Fibroblast of mammary gland (primary cell): ENCODE results near the gene JAKMIP2.

Experiments
- DNase-seq: peaks from one replicate; pipeline ENCODE4 v3.0.0-alpha.2; 2010; ENCODE audit warnings: low read depth
- H3K4me3 ChIP-seq: 2 replicates; pipeline ENCODE4 v1.5.1; 2011; ENCODE audit warnings: low read depth, mild to moderate bottlenecking, low read length, moderate library complexity; ENCODE audit not compliant: control insufficient read depth
- TF ChIP-seq, protein P1 (sequence below): conservative IDR thresholded peaks from 2 replicates; pipeline ENCODE4 v1.5.1; 2011; ENCODE audit warnings: low read depth, low read length, inconsistent platforms; ENCODE audit not compliant: control insufficient read depth, insufficient read depth

Gene JAKMIP2

DNA sequence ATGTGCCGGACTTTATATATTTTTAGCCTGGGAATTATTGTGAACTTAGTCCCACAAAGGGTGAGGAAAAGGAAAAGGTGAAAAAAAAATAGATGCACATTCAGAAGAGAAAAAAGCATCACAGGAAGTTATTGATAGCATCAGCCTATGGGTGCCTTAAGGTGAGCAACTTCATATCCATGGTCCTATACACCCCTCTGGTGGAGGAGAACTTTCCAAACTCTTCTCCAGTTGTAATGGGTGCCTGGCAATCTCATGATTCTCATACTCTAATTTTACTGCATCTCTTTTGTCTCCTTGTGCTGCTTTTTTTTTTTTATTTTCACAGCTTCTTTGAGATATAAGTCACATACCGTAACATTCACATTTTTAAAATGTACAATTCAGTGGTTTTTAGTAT is 107.4 kb downstream of the JAKMIP2 start:
- DNase-seq: no peak
- H3K4me3 ChIP-seq: no peak overlapping the region
- TF ChIP-seq, protein P1, sequence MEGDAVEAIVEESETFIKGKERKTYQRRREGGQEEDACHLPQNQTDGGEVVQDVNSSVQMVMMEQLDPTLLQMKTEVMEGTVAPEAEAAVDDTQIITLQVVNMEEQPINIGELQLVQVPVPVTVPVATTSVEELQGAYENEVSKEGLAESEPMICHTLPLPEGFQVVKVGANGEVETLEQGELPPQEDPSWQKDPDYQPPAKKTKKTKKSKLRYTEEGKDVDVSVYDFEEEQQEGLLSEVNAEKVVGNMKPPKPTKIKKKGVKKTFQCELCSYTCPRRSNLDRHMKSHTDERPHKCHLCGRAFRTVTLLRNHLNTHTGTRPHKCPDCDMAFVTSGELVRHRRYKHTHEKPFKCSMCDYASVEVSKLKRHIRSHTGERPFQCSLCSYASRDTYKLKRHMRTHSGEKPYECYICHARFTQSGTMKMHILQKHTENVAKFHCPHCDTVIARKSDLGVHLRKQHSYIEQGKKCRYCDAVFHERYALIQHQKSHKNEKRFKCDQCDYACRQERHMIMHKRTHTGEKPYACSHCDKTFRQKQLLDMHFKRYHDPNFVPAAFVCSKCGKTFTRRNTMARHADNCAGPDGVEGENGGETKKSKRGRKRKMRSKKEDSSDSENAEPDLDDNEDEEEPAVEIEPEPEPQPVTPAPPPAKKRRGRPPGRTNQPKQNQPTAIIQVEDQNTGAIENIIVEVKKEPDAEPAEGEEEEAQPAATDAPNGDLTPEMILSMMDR: no peak

DNA sequence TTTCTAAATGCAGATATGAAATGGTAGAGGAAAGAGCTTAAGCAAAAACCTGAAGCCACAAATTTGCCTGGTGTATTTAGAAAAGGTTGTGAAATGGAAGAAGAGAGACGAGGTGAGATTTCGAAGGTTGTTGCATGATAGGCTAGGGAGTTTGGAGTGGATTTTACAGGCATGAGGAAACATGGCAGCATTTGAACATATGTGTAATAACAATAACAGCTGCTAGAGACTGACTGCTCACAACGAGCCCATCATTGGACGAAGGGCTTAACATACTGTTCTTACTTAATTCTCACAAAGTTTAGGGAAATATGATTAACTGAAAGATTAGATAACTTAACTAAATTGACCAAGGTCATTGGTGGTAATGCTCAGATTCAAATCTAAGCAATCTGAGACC is 108.1 kb downstream of the JAKMIP2 start:
- DNase-seq: no peak
- TF ChIP-seq, protein P1: no peak

DNA sequence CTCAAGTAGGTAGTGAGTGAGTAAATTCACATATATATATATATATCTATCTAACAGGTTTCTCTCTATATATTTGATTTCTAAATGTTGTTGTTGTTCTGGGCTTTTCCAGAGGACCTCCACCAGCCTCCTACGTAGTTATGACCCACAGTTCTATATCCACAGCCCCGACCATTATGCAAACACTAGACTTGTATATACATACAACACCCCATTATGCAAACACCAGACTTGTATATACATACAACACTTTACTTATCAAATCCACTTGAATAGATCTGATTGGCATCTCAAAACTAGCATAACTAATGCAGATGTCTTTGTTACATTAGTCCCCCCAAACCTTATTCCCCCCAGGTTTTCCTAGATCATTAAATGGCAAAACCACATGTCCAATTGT is 108.7 kb downstream of the JAKMIP2 start:
- no peak for DNase-seq
- TF ChIP-seq, protein P1: no peak
- no peak overlapping the region for H3K4me3 ChIP-seq

More for the DNA sequence above, 108.1 kb downstream of the JAKMIP2 start:
- no peak overlapping the region for H3K4me3 ChIP-seq

DNA sequence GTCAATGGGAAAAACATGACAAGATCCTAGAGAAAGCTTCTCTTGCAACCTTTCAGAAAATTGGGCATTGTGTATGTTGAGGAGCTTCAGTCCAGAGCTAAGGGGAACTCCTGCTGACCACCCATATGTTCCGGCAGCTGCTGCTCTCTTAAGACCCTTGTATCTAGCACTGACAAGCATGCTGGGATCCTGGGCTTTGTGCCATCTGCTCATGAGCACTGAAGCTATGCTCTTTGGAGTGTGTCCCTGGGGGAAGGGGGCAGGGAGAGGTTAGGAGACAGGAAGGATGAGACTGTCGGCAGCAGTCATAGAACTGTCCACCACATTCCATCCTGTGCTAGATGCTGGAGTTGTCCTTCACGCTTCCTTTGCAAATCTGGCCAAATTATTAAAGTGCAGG is 109.3 kb downstream of the JAKMIP2 start:
- no peak overlapping the region for H3K4me3 ChIP-seq
- DNase-seq: no peak
- TF ChIP-seq, protein P1: no peak

- no peak overlapping the region for H3K4me3 ChIP-seq
- TF ChIP-seq, protein P1: no peak
- no peak for DNase-seq
Observed at GRCh38 chr5:147671365-147671764, 111.2 kb downstream of the JAKMIP2 start.

DNA sequence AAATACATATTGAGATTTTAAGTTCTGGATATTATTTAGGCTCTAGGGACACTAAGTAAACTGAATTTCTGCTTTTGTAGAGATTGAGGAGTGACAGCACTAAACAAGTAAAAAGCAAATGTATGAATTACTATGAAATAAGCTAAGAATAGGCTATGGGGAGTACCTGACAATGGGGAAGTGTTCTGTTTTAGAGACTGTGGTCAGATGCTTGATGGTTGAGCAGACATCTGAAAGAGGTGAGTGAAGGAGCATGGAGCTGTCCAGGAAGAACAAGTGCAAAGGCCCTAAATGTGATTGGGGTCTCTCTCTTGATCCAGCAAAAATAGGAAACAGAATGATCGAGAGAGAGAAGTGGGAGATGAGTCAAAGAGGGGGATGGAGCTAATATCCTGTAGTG is 111.7 kb downstream of the JAKMIP2 start:
- H3K4me3 ChIP-seq: no peak overlapping the region
- TF ChIP-seq, protein P1: no peak
- no peak for DNase-seq
